Neural cell (in vitro differentiated cells): ENCODE results near the gene LRRIQ3. TPM values are rescaled to one million over a fixed set of nuclear protein-coding genes. Genes with fewer than 3 reads are reported as not detected.

Experiments
- H2AFZ ChIP-seq: fragments of 200-600, 300-800 bp; sonication (generic), shearing (Covaris generic); 2 replicates; pipeline ENCODE4 v1.6.0; 2014; ENCODE audit warnings: low read depth, mild to moderate bottlenecking, antibody characterized with exemption, low read length, moderate library complexity
- H3F3A ChIP-seq: fragments of 200-600 bp; shearing (Covaris generic); 2 replicates; pipeline ENCODE4 v1.6.1; 2016; ENCODE audit warnings: mild to moderate bottlenecking, moderate library complexity, mixed read lengths, antibody characterized with exemption, low read length; ENCODE audit not compliant: insufficient read depth, poor library complexity, severe bottlenecking
- H3K27ac ChIP-seq: fragments of 200-600, 300-800 bp; sonication (generic), shearing (Covaris generic); 2 replicates; pipeline ENCODE4 v1.5.1; 2014; ENCODE audit warnings: mild to moderate bottlenecking, low read length, moderate library complexity
- H3K27me3 ChIP-seq: fragments of 300-800, 200-600 bp; sonication (generic), shearing (Covaris generic); 2 replicates; pipeline ENCODE4 v1.6.0; 2014; ENCODE audit warnings: mild to moderate bottlenecking, low read depth, low read length, moderate library complexity; ENCODE audit not compliant: insufficient read depth
- H3K36me3 ChIP-seq: fragments of 300-800, 200-600 bp; sonication (generic), shearing (Covaris generic); 2 replicates; pipeline ENCODE4 v1.5.1; 2014; ENCODE audit warnings: mild to moderate bottlenecking, antibody characterized with exemption, low read length, moderate library complexity; ENCODE audit not compliant: insufficient read depth
- H3K4me2 ChIP-seq: fragments of 300-800, 200-600 bp; sonication (generic), shearing (Covaris generic); 2 replicates; pipeline ENCODE4 v1.6.0; 2014; ENCODE audit warnings: mild to moderate bottlenecking, low read length
- H3K4me3 ChIP-seq: fragments of 300-800, 200-600 bp; sonication (generic), shearing (Covaris generic); 2 replicates; pipeline ENCODE4 v1.5.1; 2014; ENCODE audit warnings: mild to moderate bottlenecking, low read length, moderate library complexity
- H3K79me2 ChIP-seq: fragments of 200-600 bp; shearing (Covaris generic); replicated peaks from 2 replicates; pipeline ENCODE4 v1.6.0; 2014; ENCODE audit warnings: mild to moderate bottlenecking, low read length, moderate library complexity; ENCODE audit not compliant: insufficient read depth
- H3K9ac ChIP-seq: fragments of 300-800, 200-600 bp; sonication (generic), shearing (Covaris generic); 2 replicates; pipeline ENCODE4 v1.6.1; 2016; ENCODE audit warnings: mild to moderate bottlenecking, low read length, mixed read lengths
- H3K9me2 ChIP-seq: fragments of 200-600 bp; shearing (Covaris generic); 2 replicates; pipeline ENCODE4 v1.6.1; 2016; ENCODE audit warnings: mild to moderate bottlenecking, low read length, mixed read lengths; ENCODE audit not compliant: insufficient read depth
- H3K9me3 ChIP-seq: fragments of 200-600, 300-800 bp; sonication (generic), shearing (Covaris generic); 2 replicates; pipeline ENCODE4 v1.6.1; 2016; ENCODE audit warnings: mild to moderate bottlenecking, mixed run types, low read length, moderate library complexity, mixed read lengths
- H4K20me1 ChIP-seq: fragments of 200-600 bp; shearing (Covaris generic); 2 replicates; pipeline ENCODE4 v1.6.1; 2016; ENCODE audit warnings: mild to moderate bottlenecking, mixed run types; ENCODE audit not compliant: insufficient read depth
- CTCF ChIP-seq: fragments of 450-650 bp; IDR thresholded peaks from 2 replicates; pipeline ENCODE4 v1.5.1; 2014; ENCODE audit warnings: antibody characterized with exemption, mild to moderate bottlenecking, moderate library complexity; ENCODE audit not compliant: poor library complexity, severe bottlenecking
- EP300 ChIP-seq: fragments of 450-650 bp; conservative IDR thresholded peaks from 2 replicates; pipeline ENCODE4 v1.6.1; 2014; ENCODE audit warnings: antibody characterized with exemption, mild to moderate bottlenecking, moderate library complexity; ENCODE audit not compliant: poor library complexity, severe bottlenecking
- EZH2 ChIP-seq: fragments of 200-600, 300-800 bp; shearing (Covaris generic), sonication (generic); IDR thresholded peaks from 2 replicates; pipeline ENCODE4 v1.6.1; 2014; ENCODE audit warnings: antibody characterized with exemption, low read length, borderline replicate concordance, mild to moderate bottlenecking; ENCODE audit not compliant: insufficient read depth, poor library complexity, severe bottlenecking
- MXI1 ChIP-seq: fragments of 450-650 bp; conservative IDR thresholded peaks from 2 replicates; pipeline ENCODE4 v1.6.1; 2014; ENCODE audit warnings: antibody characterized with exemption, mild to moderate bottlenecking; ENCODE audit not compliant: poor library complexity, severe bottlenecking
- POLR2AphosphoS5 ChIP-seq: IDR thresholded peaks from 2 replicates; pipeline ENCODE4 v1.6.1; 2012
- RAD21 ChIP-seq: fragments of 450-650 bp; conservative IDR thresholded peaks from 2 replicates; pipeline ENCODE4 v1.6.1; 2014; ENCODE audit warnings: antibody characterized with exemption, mild to moderate bottlenecking, moderate library complexity
- SMC3 ChIP-seq: fragments of 450-650 bp; conservative IDR thresholded peaks from 2 replicates; pipeline ENCODE4 v1.6.1; 2014; ENCODE audit warnings: antibody characterized with exemption, mild to moderate bottlenecking, moderate library complexity; ENCODE audit not compliant: poor library complexity
- TAF1 ChIP-seq: IDR thresholded peaks from 2 replicates; pipeline ENCODE4 v1.6.1; 2012; ENCODE audit warnings: low read depth
- polyA plus RNA-seq: library from polyadenylated mRNA; depleted of rRNA; stranded (reverse); fragments of >200 nt; gene quantifications from 2 replicates; pipeline ENCODE4 v1.2.3, GENCODE V29; 2014
- TF ChIP-seq, protein P1 (sequence below): IDR thresholded peaks from 2 replicates; pipeline ENCODE4 v1.6.1; 2012; ENCODE audit warnings: borderline replicate concordance

LRRIQ3 gene
- polyA plus RNA-seq, 1 donor from 2014 or later = not detected

DNA sequence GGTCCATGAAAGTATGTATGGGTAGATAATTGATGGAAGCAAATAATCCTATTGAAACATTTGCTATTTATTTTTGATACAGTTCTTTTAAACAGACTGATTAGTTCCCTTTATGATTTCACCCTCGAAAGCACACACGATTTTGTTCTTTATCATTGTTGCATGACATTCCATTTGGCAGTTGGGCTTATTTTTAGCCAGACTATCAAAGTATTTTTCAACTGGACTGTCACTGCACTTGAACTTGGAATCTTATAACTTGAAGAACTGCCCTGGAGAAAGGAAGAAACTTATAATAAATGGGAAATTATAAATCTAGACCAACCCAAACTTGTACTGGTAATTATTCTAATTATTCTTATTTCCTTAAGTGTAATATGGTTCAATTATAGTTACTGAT lies 37.2 kb upstream of the LRRIQ3 start, which contains the start of gene TNNI3K:
Gene TNNI3K (plus strand): TSS at position 235 of the 400 bp plus-strand sequence. CDS start 65 bp downstream, at position 300.
- no peak within 1 kb of the TSS for H3K27ac ChIP-seq
- H3K36me3 ChIP-seq = no peaks in the 10 kb centered on the region
- no peaks in the 10 kb centered on the region for H3K9me3 ChIP-seq
- no peaks in the 10 kb centered on the region for H3K9me2 ChIP-seq
- H3K27me3 ChIP-seq = no peaks in the 10 kb centered on the region
- no peaks in the 10 kb centered on the region for H4K20me1 ChIP-seq
- H3K9ac ChIP-seq = no peak within 1 kb of the TSS
- no peak for TF ChIP-seq MXI1
- TF ChIP-seq EZH2 = no peak
- no peak for TF ChIP-seq SMC3
- TF ChIP-seq RAD21 = no peak
- no peak for TF ChIP-seq CTCF
- TF ChIP-seq, protein P1, sequence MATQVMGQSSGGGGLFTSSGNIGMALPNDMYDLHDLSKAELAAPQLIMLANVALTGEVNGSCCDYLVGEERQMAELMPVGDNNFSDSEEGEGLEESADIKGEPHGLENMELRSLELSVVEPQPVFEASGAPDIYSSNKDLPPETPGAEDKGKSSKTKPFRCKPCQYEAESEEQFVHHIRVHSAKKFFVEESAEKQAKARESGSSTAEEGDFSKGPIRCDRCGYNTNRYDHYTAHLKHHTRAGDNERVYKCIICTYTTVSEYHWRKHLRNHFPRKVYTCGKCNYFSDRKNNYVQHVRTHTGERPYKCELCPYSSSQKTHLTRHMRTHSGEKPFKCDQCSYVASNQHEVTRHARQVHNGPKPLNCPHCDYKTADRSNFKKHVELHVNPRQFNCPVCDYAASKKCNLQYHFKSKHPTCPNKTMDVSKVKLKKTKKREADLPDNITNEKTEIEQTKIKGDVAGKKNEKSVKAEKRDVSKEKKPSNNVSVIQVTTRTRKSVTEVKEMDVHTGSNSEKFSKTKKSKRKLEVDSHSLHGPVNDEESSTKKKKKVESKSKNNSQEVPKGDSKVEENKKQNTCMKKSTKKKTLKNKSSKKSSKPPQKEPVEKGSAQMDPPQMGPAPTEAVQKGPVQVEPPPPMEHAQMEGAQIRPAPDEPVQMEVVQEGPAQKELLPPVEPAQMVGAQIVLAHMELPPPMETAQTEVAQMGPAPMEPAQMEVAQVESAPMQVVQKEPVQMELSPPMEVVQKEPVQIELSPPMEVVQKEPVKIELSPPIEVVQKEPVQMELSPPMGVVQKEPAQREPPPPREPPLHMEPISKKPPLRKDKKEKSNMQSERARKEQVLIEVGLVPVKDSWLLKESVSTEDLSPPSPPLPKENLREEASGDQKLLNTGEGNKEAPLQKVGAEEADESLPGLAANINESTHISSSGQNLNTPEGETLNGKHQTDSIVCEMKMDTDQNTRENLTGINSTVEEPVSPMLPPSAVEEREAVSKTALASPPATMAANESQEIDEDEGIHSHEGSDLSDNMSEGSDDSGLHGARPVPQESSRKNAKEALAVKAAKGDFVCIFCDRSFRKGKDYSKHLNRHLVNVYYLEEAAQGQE = no peak
- TF ChIP-seq TAF1 = no peak
- TF ChIP-seq EP300 = no peak
- TF ChIP-seq POLR2AphosphoS5 = no peak
- H3K79me2 ChIP-seq = no peaks in the 10 kb centered on the region
- no peak within 1 kb of the TSS for H2AFZ ChIP-seq
- no peaks in the 10 kb centered on the region for H3F3A ChIP-seq
- no peak within 1 kb of the TSS for H3K4me2 ChIP-seq
- H3K4me3 ChIP-seq = no peak within 1 kb of the TSS

- Histone ChIP-seq H3K9ac (no peak overlapping the region), H3K79me2 (no peaks in the 10 kb centered on the region), H3K27ac (no peak overlapping the region), H3K9me3 (no peaks in the 10 kb centered on the region), H3F3A (no peaks in the 10 kb centered on the region), H3K4me2 (no peak overlapping the region), H3K9me2 (no peaks in the 10 kb centered on the region), H4K20me1 (no peaks in the 10 kb centered on the region), H2AFZ (no peak overlapping the region), H3K36me3 (no peaks in the 10 kb centered on the region), H3K27me3 (no peaks in the 10 kb centered on the region), H3K4me3 (no peak overlapping the region)
- TF ChIP-seq TAF1 (no peak), EZH2 (no peak), SMC3 (no peak), EP300 (no peak), MXI1 (no peak), RAD21 (no peak), POLR2AphosphoS5 (no peak), CTCF (no peak)
- TF ChIP-seq, protein P1 = no peak
Observed at GRCh38 chr1:74223453-74223852, 25.5 kb upstream of the LRRIQ3 start.
